ENCODE results near the gene CCKAR.

The CCKAR gene

GRCh38 chr4:26493461-26493860 is 3.2 kb upstream of the CCKAR start:
- in situ Hi-C loops (cut with HindIII; ENCODE audit: low sequenced_read_pairs): no loop called here

GRCh38 chr4:26491449-26492170 is 1.3 kb upstream of the CCKAR start:
- in situ Hi-C loops (cut with HindIII; ENCODE audit: low sequenced_read_pairs): no loop called here

- in situ Hi-C loops (cut with HindIII; ENCODE audit: low sequenced_read_pairs): no loop called here
Measured at GRCh38 chr4:26490960-26491284, 638 bp upstream of the CCKAR start.

GRCh38 chr4:26489101-26489985 is 941 bp downstream of the CCKAR start:
- in situ Hi-C loops (cut with HindIII; ENCODE audit: low sequenced_read_pairs): no loop called here

- in situ Hi-C loops (cut with HindIII; ENCODE audit: low sequenced_read_pairs): no loop called here
Measured at GRCh38 chr4:26485684-26486083, 4.6 kb downstream of the CCKAR start.

GRCh38 chr4:26484516-26484915 is 5.8 kb downstream of the CCKAR start:
- in situ Hi-C loops (cut with HindIII; ENCODE audit: low sequenced_read_pairs): no loop called here

- in situ Hi-C loops (cut with HindIII; ENCODE audit: low sequenced_read_pairs): no loop called here
Measured at GRCh38 chr4:26484032-26484515, 6.2 kb downstream of the CCKAR start.

- in situ Hi-C loops (cut with HindIII; ENCODE audit: low sequenced_read_pairs): no loop called here
Measured at GRCh38 chr4:26482508-26483462, 7.5 kb downstream of the CCKAR start.

- in situ Hi-C loops (cut with HindIII; ENCODE audit: low sequenced_read_pairs): no loop called here
Measured at GRCh38 chr4:26478330-26478729, 12.0 kb downstream of the CCKAR start.

GRCh38 chr4:26476545-26476944 is 13.7 kb downstream of the CCKAR start:
- in situ Hi-C loops (cut with HindIII; ENCODE audit: low sequenced_read_pairs): no loop called here

- in situ Hi-C loops (cut with HindIII; ENCODE audit: low sequenced_read_pairs): no loop called here
Measured at GRCh38 chr4:26475716-26476115, 14.6 kb downstream of the CCKAR start.

- in situ Hi-C loops (cut with HindIII; ENCODE audit: low sequenced_read_pairs): no loop called here
Measured at GRCh38 chr4:26474551-26474950, 15.7 kb downstream of the CCKAR start.

GRCh38 chr4:26473893-26474292 is 16.4 kb downstream of the CCKAR start:
- in situ Hi-C loops (cut with HindIII; ENCODE audit: low sequenced_read_pairs): no loop called here

- in situ Hi-C loops (cut with HindIII; ENCODE audit: low sequenced_read_pairs): no loop called here
Measured at GRCh38 chr4:26471890-26472289, 18.4 kb downstream of the CCKAR start.

- in situ Hi-C loops (cut with HindIII; ENCODE audit: low sequenced_read_pairs): no loop called here
Measured at GRCh38 chr4:26468977-26469376, 21.3 kb downstream of the CCKAR start.

GRCh38 chr4:26468283-26468949 is 21.9 kb downstream of the CCKAR start:
- in situ Hi-C loops (cut with HindIII; ENCODE audit: low sequenced_read_pairs): no loop called here

- in situ Hi-C loops (cut with HindIII; ENCODE audit: low sequenced_read_pairs): no loop called here
Measured at GRCh38 chr4:26467724-26468123, 22.6 kb downstream of the CCKAR start.

GRCh38 chr4:26466578-26467270 is 23.6 kb downstream of the CCKAR start:
- in situ Hi-C loops (cut with HindIII; ENCODE audit: low sequenced_read_pairs): no loop called here

- in situ Hi-C loops (cut with HindIII; ENCODE audit: low sequenced_read_pairs): no loop called here
Measured at GRCh38 chr4:26464420-26465095, 25.7 kb downstream of the CCKAR start.
